SK-N-SH treated with all-trans-retinoic acid at 6 μM for 48 hours (cell line): ENCODE measurements around the gene TMTC2.

Experiments used
- ARNTL ChIP-seq: fragments of 450-650 bp; formaldehyde crosslinking; IDR thresholded peaks from 2 replicates; pipeline ENCODE4 v1.5.0; 2020; ENCODE audit warnings: low read depth, mild to moderate bottlenecking, moderate library complexity, borderline replicate concordance
- CSDC2 ChIP-seq: fragments of 250-450 bp; sonication (Bioruptor Pico); IDR thresholded peaks from 2 replicates; pipeline ENCODE4 v1.5.0; 2020; ENCODE audit warnings: mild to moderate bottlenecking, moderate library complexity
- ESRRG ChIP-seq: fragments of 250-450 bp; sonication (Bioruptor Pico); IDR thresholded peaks from 2 replicates; pipeline ENCODE4 v1.6.1; 2021; ENCODE audit warnings: mild to moderate bottlenecking
- OSR1 ChIP-seq: fragments of 250-450 bp; sonication (Bioruptor Pico); IDR thresholded peaks from 2 replicates; pipeline ENCODE4 v1.8.0; 2022; ENCODE audit warnings: moderate library complexity, mild to moderate bottlenecking, inconsistent platforms
- RARB ChIP-seq: fragments of 250-450 bp; sonication (Bioruptor Pico); IDR thresholded peaks from 2 replicates; pipeline ENCODE4 v1.8.0; 2021; ENCODE audit warnings: mild to moderate bottlenecking, moderate library complexity
- TOX ChIP-seq: fragments of 250-450 bp; sonication (Bioruptor Pico); IDR thresholded peaks from 2 replicates; pipeline ENCODE4 v1.8.0; 2021; ENCODE audit warnings: mild to moderate bottlenecking, moderate library complexity, borderline replicate concordance
- ZC3H10 ChIP-seq: fragments of 250-450 bp; sonication (Bioruptor Pico); IDR thresholded peaks from 2 replicates; pipeline ENCODE4 v1.5.1; 2021; ENCODE audit warnings: mild to moderate bottlenecking, moderate library complexity
- ZFP3 ChIP-seq: fragments of 250-450 bp; sonication (Bioruptor Pico); IDR thresholded peaks from 2 replicates; pipeline ENCODE4 v1.5.0; 2020; ENCODE audit warnings: mild to moderate bottlenecking, moderate library complexity
- ZFP30 ChIP-seq: fragments of 450-650 bp; formaldehyde crosslinking; IDR thresholded peaks from 2 replicates; pipeline ENCODE4 v1.5.0; 2022; ENCODE audit warnings: mild to moderate bottlenecking, moderate library complexity
- ZNF70 ChIP-seq: fragments of 450-650 bp; formaldehyde crosslinking; IDR thresholded peaks from 2 replicates; pipeline ENCODE4 v1.5.0; 2020; ENCODE audit warnings: mild to moderate bottlenecking, moderate library complexity
- TF ChIP-seq, protein P1 (sequence below): fragments of 250-450 bp; sonication (Bioruptor Pico); IDR thresholded peaks from 2 replicates; pipeline ENCODE4 v1.8.0; 2020; ENCODE audit warnings: mild to moderate bottlenecking, moderate library complexity, borderline replicate concordance
- TF ChIP-seq, protein P2 (sequence below): fragments of 250-450 bp; sonication (Bioruptor Pico); IDR thresholded peaks from 2 replicates; pipeline ENCODE4 v1.5.1; 2021; ENCODE audit warnings: mild to moderate bottlenecking, moderate library complexity
- TF ChIP-seq, protein P3 (sequence below): fragments of 250-450 bp; sonication (Bioruptor Pico); IDR thresholded peaks from 2 replicates; pipeline ENCODE4 v1.8.0; 2021; ENCODE audit warnings: low read depth, mild to moderate bottlenecking, moderate library complexity, borderline replicate concordance
- TF ChIP-seq, protein P4 (sequence below): fragments of 250-450 bp; sonication (Bioruptor Pico); IDR thresholded peaks from 2 replicates; pipeline ENCODE4 v1.5.1; 2020; ENCODE audit warnings: low read depth, mild to moderate bottlenecking, moderate library complexity

DNA sequence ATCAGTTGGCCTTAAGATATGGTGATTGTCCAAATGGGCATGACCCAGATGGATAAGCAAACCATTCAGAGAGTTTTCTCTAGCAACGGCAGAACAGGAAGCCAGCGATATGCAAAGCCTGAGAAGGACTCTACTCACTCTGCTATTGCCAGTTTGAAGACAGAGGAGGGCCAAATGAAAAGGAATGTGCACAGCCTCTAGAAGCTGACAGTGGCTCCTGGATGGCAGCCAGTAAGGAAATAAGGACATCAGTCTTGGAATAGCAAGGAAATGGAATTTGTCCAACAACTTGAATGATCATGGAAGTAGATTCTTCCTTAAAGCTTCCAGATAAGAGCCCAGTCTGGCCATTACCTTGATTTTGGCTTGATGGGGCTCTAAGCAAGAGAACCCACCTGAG lies 60.0 kb downstream of the TMTC2 start:
- TF ChIP-seq, protein P1, sequence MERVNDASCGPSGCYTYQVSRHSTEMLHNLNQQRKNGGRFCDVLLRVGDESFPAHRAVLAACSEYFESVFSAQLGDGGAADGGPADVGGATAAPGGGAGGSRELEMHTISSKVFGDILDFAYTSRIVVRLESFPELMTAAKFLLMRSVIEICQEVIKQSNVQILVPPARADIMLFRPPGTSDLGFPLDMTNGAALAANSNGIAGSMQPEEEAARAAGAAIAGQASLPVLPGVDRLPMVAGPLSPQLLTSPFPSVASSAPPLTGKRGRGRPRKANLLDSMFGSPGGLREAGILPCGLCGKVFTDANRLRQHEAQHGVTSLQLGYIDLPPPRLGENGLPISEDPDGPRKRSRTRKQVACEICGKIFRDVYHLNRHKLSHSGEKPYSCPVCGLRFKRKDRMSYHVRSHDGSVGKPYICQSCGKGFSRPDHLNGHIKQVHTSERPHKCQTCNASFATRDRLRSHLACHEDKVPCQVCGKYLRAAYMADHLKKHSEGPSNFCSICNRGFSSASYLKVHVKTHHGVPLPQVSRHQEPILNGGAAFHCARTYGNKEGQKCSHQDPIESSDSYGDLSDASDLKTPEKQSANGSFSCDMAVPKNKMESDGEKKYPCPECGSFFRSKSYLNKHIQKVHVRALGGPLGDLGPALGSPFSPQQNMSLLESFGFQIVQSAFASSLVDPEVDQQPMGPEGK: no peak
- TF ChIP-seq OSR1 (CRISPR knock-in tag) (no peak), ZNF70 (CRISPR knock-in tag) (no peak), RARB (CRISPR knock-in tag) (no peak), CSDC2 (CRISPR knock-in tag) (no peak), ARNTL (CRISPR knock-in tag) (no peak), ZFP30 (CRISPR knock-in tag) (no peak), ZFP3 (CRISPR knock-in tag) (no peak), ZC3H10 (no peak), TOX (CRISPR knock-in tag) (no peak), ESRRG (CRISPR knock-in tag) (no peak)
- TF ChIP-seq, protein P2, sequence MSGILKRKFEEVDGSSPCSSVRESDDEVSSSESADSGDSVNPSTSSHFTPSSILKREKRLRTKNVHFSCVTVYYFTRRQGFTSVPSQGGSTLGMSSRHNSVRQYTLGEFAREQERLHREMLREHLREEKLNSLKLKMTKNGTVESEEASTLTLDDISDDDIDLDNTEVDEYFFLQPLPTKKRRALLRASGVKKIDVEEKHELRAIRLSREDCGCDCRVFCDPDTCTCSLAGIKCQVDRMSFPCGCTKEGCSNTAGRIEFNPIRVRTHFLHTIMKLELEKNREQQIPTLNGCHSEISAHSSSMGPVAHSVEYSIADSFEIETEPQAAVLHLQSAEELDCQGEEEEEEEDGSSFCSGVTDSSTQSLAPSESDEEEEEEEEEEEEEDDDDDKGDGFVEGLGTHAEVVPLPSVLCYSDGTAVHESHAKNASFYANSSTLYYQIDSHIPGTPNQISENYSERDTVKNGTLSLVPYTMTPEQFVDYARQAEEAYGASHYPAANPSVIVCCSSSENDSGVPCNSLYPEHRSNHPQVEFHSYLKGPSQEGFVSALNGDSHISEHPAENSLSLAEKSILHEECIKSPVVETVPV (CRISPR knock-in tag): no peak
- TF ChIP-seq, protein P3, sequence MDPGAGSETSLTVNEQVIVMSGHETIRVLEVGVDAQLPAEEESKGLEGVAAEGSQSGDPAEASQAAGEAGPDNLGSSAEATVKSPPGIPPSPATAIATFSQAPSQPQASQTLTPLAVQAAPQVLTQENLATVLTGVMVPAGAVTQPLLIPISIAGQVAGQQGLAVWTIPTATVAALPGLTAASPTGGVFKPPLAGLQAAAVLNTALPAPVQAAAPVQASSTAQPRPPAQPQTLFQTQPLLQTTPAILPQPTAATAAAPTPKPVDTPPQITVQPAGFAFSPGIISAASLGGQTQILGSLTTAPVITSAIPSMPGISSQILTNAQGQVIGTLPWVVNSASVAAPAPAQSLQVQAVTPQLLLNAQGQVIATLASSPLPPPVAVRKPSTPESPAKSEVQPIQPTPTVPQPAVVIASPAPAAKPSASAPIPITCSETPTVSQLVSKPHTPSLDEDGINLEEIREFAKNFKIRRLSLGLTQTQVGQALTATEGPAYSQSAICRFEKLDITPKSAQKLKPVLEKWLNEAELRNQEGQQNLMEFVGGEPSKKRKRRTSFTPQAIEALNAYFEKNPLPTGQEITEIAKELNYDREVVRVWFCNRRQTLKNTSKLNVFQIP (CRISPR knock-in tag): no peak
- TF ChIP-seq, protein P4, sequence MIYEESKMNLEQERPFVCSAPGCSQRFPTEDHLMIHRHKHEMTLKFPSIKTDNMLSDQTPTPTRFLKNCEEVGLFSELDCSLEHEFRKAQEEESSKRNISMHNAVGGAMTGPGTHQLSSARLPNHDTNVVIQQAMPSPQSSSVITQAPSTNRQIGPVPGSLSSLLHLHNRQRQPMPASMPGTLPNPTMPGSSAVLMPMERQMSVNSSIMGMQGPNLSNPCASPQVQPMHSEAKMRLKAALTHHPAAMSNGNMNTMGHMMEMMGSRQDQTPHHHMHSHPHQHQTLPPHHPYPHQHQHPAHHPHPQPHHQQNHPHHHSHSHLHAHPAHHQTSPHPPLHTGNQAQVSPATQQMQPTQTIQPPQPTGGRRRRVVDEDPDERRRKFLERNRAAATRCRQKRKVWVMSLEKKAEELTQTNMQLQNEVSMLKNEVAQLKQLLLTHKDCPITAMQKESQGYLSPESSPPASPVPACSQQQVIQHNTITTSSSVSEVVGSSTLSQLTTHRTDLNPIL (CRISPR knock-in tag): no peak
